ENCODE data around the gene HECW1.
"Not testable (repeated sequence)": the region's sequence is repeated elsewhere in the genome, so short reads cannot be mapped to it uniquely, and the experiment has no call there.

The HECW1 gene

GRCh38 chr7:43211693-43212092 is 99.2 kb downstream of the HECW1 start:
- no peak for DNase-seq

GRCh38 chr7:43212921-43213320 is 100.5 kb downstream of the HECW1 start:
- DNase-seq: no peak

- DNase-seq: no peak
Observed at GRCh38 chr7:43215061-43215460, 102.6 kb downstream of the HECW1 start.

- no peak for DNase-seq
Observed at GRCh38 chr7:43217055-43217454, 104.6 kb downstream of the HECW1 start.

- not testable (repeated sequence) for DNase-seq
Observed at GRCh38 chr7:43218901-43219300, 106.5 kb downstream of the HECW1 start.

- no peak for DNase-seq
Observed at GRCh38 chr7:43220250-43220649, 107.8 kb downstream of the HECW1 start.

- DNase-seq: no peak
Observed at GRCh38 chr7:43220742-43221141, 108.3 kb downstream of the HECW1 start.

GRCh38 chr7:43229801-43230200 is 117.4 kb downstream of the HECW1 start:
- no peak for DNase-seq

GRCh38 chr7:43232366-43232765 is 119.9 kb downstream of the HECW1 start:
- no peak for DNase-seq

- no peak for DNase-seq
Observed at GRCh38 chr7:43234073-43234472, 121.6 kb downstream of the HECW1 start.

GRCh38 chr7:43234968-43235367 is 122.5 kb downstream of the HECW1 start:
- DNase-seq: no peak

- DNase-seq: no peak
Observed at GRCh38 chr7:43240565-43240964, 128.1 kb downstream of the HECW1 start.

GRCh38 chr7:43242628-43243255 is 130.3 kb downstream of the HECW1 start:
- no peak for DNase-seq

GRCh38 chr7:43244232-43244631 is 131.8 kb downstream of the HECW1 start:
- DNase-seq: no peak

- DNase-seq: no peak
Observed at GRCh38 chr7:43244784-43245183, 132.3 kb downstream of the HECW1 start.

- DNase-seq: no peak
Observed at GRCh38 chr7:43247757-43248156, 135.3 kb downstream of the HECW1 start.

GRCh38 chr7:43248553-43248952 is 136.1 kb downstream of the HECW1 start:
- DNase-seq: no peak

- no peak for DNase-seq
Observed at GRCh38 chr7:43248961-43249822, 136.7 kb downstream of the HECW1 start.

- DNase-seq: no peak
Observed at GRCh38 chr7:43249823-43250145, 137.3 kb downstream of the HECW1 start.

- DNase-seq: peak; percentile 13 to 43
Observed at GRCh38 chr7:43260980-43261878, 148.8 kb downstream of the HECW1 start.

GRCh38 chr7:43265139-43265538 is 152.7 kb downstream of the HECW1 start:
- no peak for DNase-seq

GRCh38 chr7:43273939-43274719 is 161.7 kb downstream of the HECW1 start:
- no peak for DNase-seq

GRCh38 chr7:43274752-43275151 is 162.3 kb downstream of the HECW1 start:
- DNase-seq: no peak

Measured in bone marrow (tissue), 2 donors.